ENCODE results near the gene TREX2. TPM values are rescaled to one million over a fixed set of nuclear protein-coding genes. Genes with fewer than 3 reads are reported as not detected.

Gene TREX2
- total RNA-seq, 4 donors from 2014 or later, result 1.4 to 3.2 (median 2.9) TPM; not detected in 1

DNA sequence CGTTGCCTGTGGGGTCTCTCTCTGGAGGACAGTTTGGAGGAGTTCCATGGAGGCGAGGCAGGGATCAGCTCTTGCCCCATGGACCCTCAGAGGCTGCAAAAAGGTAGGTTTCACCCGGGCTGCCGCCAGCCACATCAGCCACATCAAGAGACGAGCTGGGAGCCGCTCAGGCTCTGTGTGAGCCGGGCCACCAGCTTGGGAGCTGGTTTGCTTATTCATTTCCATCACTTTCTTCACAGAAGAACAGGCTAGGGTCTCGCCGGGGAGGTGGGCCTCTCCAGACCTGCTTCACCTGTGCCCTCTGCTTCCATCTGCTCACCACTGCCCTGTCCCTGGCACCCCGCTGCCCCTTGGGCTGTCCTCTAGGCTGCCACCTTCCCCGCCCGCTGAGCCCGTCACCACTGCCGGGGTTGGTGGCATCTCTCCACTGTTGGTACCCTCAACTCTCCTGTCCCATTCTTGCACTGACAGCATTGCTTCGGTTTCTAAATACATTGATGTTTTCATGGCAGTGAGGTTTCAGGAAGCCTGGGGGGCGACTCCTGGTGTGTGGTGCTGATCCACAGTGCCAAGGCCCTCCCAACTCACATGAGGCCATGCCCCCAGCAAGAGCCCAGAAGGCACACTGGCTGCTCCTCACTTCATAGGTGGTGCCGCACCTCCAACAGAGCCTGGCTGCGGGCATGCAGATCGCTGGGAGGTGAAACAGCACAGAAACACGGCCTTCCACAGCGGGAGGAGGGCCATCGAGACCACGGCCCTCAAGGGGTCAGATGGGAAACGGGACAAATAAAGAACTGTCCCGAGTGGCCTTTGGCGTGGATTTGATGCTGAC lies 4.5 kb upstream of the TREX2 start:
- intact Hi-C loops (cut with DNase I; ENCODE audit: low total_unique reads), result no loop called here
- no peak overlapping the region for H3K4me3 ChIP-seq
- H3K9me3 ChIP-seq, result no peaks in the 10 kb centered on the region
- TF ChIP-seq, protein P1, sequence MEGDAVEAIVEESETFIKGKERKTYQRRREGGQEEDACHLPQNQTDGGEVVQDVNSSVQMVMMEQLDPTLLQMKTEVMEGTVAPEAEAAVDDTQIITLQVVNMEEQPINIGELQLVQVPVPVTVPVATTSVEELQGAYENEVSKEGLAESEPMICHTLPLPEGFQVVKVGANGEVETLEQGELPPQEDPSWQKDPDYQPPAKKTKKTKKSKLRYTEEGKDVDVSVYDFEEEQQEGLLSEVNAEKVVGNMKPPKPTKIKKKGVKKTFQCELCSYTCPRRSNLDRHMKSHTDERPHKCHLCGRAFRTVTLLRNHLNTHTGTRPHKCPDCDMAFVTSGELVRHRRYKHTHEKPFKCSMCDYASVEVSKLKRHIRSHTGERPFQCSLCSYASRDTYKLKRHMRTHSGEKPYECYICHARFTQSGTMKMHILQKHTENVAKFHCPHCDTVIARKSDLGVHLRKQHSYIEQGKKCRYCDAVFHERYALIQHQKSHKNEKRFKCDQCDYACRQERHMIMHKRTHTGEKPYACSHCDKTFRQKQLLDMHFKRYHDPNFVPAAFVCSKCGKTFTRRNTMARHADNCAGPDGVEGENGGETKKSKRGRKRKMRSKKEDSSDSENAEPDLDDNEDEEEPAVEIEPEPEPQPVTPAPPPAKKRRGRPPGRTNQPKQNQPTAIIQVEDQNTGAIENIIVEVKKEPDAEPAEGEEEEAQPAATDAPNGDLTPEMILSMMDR (IDR thresholded peaks at IDR 0.05), result no peak
- no peak for TF ChIP-seq POLR2A (IDR thresholded peaks at IDR 0.05)
- no peaks in the 10 kb centered on the region for H3K27me3 ChIP-seq
- DNase-seq, result no peak
- no peaks in the 10 kb centered on the region for H3K36me3 ChIP-seq
- no peaks in the 10 kb centered on the region for H3K4me1 ChIP-seq
- no peak overlapping the region for H3K27ac ChIP-seq

DNA sequence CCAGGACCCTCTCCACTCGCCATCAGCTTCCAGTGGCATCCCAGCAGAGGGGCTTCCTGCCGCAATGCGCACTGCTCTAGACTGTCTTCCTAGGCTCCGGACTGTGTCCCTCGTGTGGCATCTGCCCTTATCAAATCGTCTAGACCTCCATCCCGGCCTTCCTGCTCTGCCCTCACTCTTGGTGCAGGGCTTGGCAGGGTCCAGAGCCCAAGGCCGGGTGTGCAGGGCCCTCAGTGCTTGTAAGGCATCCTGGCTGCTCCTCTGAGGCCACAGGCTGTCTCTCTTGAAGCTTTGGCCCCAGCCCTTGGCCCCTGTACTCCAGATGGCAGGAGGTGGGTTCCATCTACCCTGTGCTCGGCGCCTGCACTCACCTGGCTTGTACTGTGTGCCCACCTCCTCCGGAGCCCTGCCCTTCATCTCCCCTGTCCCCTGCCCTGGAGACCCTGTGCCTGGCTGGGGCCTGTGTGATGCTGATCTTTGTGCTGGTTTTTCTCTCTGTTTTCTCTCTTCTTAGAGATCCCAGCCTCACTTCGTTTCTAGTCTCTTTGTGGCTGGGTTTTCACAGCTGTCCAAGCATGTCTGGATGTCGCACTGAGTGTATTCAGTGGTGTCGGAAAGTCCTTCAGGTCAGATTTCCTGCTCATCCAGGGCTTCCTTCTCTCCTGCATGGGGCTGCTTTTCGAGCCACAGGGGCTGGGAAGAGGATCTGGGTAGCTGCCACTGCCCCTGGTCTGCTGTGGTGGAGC lies 3.7 kb upstream of the TREX2 start:
- Histone ChIP-seq H3K36me3 (no peaks in the 10 kb centered on the region), H3K4me1 (no peaks in the 10 kb centered on the region), H3K9me3 (no peaks in the 10 kb centered on the region), H3K4me3 (no peak overlapping the region), H3K27ac (no peak overlapping the region), H3K27me3 (no peaks in the 10 kb centered on the region)
- no peak for DNase-seq
- intact Hi-C loops (cut with DNase I; ENCODE audit: low total_unique reads), result no loop called here
- TF ChIP-seq, protein P1 (IDR thresholded peaks at IDR 0.05), result no peak
- TF ChIP-seq POLR2A (IDR thresholded peaks at IDR 0.05), result no peak

DNA sequence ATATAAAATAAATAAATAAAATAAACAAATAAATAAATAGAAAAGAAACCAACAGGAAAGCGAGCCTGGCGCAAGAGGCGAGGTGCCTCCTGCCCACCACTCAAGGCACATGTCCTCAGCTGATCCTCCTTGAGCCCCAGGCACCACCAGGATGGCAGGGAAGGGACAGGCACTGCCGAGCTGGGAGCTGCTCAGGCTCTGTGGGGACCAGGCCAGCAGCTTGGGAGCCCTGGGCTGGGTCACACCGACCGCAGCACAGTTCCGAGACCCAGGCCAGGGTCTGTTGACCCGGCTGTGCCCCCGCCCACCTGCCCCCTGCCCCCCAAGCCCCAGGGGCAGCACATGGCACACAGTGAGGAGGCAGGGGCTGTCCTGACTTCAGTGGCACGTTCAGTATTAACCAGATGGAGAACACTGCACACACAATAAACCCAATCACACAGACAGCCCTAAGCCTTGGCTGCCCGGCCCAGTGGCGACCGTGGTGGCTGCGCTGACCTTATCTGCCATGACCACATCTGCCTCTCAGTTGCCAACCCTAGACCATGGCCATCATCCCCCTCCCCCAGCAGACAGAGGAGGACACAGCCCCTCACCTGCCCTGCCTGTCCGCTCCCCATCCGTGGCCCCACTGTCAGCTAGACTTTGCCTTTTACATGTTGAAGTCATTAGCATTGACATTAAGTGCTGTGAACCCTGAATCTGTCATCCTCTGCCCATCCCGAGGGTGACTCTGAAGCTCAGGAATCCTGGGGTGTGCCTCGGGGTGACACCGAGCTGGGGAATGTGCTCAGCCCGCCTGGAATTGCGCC lies 2.9 kb upstream of the TREX2 start:
- Histone ChIP-seq H3K4me1 (no peaks in the 10 kb centered on the region), H3K27me3 (no peaks in the 10 kb centered on the region), H3K9me3 (no peaks in the 10 kb centered on the region), H3K27ac (no peak overlapping the region), H3K4me3 (no peak overlapping the region), H3K36me3 (no peaks in the 10 kb centered on the region)
- TF ChIP-seq POLR2A (IDR thresholded peaks at IDR 0.05), result no peak
- TF ChIP-seq, protein P1 (IDR thresholded peaks at IDR 0.05), result no peak
- intact Hi-C loops (cut with DNase I; ENCODE audit: low total_unique reads), result no loop called here
- no peak for DNase-seq

DNA sequence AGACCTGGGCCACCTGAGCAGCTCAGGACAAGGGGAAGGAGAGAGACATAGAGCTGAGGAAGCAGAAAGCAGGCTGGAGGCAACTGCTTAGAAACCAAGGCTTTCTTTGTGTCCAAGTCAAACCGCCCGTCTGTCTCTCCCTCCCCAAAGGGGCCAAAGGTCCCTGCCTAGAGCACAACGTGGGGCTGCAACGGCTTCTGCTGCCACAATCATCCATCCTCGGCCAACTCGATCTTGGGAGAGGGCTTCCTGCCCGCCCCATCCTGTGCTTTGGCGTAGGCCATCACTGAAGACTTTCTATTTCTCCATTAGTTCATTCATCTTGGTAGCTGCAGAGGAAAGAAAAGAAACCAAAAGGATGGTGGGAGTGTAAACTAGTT lies 1.7 kb upstream of the TREX2 start:
- Histone ChIP-seq H3K27me3 (no peaks in the 10 kb centered on the region), H3K36me3 (no peaks in the 10 kb centered on the region), H3K4me1 (no peaks in the 10 kb centered on the region), H3K27ac (no peak overlapping the region), H3K9me3 (no peaks in the 10 kb centered on the region), H3K4me3 (no peak overlapping the region)
- no peak for TF ChIP-seq POLR2A (IDR thresholded peaks at IDR 0.05)
- TF ChIP-seq, protein P1 (IDR thresholded peaks at IDR 0.05), result no peak
- intact Hi-C loops (cut with DNase I; ENCODE audit: low total_unique reads), result no loop called here
- no peak for DNase-seq
